ENCODE results near the gene ST8SIA2.

DNA sequence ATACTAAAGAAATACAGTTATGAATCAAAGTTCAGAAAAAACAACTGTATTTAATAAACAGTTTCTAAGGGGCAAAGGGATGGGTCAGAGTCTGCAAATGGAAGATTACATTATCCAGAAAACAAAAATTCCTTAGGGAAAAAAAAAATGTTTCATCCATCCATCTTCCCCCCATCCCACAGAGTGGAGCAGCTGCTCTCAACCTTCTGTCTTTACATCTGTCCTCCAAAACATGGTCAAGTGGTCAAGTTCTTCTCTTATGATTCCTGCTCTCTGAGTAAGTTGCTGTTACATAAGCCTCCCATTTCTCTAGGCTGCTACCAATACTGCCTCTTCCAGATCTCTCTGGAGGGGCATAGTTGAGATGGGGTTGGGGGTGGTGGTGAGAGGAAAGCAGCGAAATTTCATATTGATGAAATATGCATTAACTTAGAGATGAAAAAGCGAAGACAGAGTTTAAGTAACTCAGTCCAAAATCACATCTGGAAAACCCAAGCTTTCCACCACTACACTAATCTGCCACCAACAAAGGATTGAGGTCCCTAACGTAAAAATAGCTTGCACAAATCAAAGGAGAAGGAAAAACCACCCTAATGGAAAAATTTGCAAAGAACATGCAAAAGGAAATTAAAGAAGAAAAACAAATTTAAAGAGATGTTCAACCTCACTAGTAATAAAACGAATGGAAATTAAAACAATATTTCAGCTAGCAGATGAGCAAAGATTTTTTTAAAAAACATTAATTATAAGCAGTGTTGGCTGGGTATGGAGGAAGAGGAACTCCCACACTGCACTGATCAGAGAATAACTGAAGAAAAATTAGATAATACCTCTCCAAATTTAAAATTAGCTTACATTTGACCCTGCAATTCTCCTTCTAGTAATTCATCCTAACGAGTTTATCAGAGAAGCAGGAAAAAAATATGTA lies 109.5 kb downstream of the ST8SIA2 start:
- TF ChIP-seq, protein P1, sequence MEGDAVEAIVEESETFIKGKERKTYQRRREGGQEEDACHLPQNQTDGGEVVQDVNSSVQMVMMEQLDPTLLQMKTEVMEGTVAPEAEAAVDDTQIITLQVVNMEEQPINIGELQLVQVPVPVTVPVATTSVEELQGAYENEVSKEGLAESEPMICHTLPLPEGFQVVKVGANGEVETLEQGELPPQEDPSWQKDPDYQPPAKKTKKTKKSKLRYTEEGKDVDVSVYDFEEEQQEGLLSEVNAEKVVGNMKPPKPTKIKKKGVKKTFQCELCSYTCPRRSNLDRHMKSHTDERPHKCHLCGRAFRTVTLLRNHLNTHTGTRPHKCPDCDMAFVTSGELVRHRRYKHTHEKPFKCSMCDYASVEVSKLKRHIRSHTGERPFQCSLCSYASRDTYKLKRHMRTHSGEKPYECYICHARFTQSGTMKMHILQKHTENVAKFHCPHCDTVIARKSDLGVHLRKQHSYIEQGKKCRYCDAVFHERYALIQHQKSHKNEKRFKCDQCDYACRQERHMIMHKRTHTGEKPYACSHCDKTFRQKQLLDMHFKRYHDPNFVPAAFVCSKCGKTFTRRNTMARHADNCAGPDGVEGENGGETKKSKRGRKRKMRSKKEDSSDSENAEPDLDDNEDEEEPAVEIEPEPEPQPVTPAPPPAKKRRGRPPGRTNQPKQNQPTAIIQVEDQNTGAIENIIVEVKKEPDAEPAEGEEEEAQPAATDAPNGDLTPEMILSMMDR (IDR thresholded peaks at IDR 0.05), result no peak
- TF ChIP-seq KAT7 (CRISPR knock-in tag; IDR thresholded peaks at IDR 0.05; ENCODE audit: borderline replicate concordance), result no peak
- TF ChIP-seq SP1 (CRISPR knock-in tag; conservative IDR thresholded peaks at IDR 0.05), result no peak
- TF ChIP-seq USF1 (CRISPR knock-in tag; IDR thresholded peaks at IDR 0.05), result no peak
- TF ChIP-seq, protein P2, sequence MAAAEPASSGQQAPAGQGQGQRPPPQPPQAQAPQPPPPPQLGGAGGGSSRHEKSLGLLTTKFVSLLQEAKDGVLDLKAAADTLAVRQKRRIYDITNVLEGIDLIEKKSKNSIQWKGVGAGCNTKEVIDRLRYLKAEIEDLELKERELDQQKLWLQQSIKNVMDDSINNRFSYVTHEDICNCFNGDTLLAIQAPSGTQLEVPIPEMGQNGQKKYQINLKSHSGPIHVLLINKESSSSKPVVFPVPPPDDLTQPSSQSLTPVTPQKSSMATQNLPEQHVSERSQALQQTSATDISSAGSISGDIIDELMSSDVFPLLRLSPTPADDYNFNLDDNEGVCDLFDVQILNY (CRISPR knock-in tag; IDR thresholded peaks at IDR 0.05), result no peak
- no peak for TF ChIP-seq CREM (CRISPR knock-in tag; IDR thresholded peaks at IDR 0.05)
- no peak for TF ChIP-seq ATF3 (CRISPR knock-in tag; conservative IDR thresholded peaks at IDR 0.05)
- TF ChIP-seq E2F4 (CRISPR knock-in tag; IDR thresholded peaks at IDR 0.05; ENCODE audit: borderline replicate concordance, low read depth), result no peak
- no peak for TF ChIP-seq ESRRA (CRISPR knock-in tag; IDR thresholded peaks at IDR 0.05; ENCODE audit: borderline replicate concordance)
- no peak for TF ChIP-seq RELA (CRISPR knock-in tag; IDR thresholded peaks at IDR 0.05; ENCODE audit: borderline replicate concordance)
- TF ChIP-seq FOXJ3 (CRISPR knock-in tag; IDR thresholded peaks at IDR 0.05; ENCODE audit: borderline replicate concordance), result no peak

All from WTC11 (cell line).